H9 (cell line): ENCODE measurements around the gene ARL5A. TPM values are rescaled to one million over a fixed set of nuclear protein-coding genes. Genes with fewer than 3 reads are reported as not detected.

ENCODE experiments used
- DNase-seq: peaks from one replicate; pipeline ENCODE4 v3.0.0-alpha.2; 2017
- H2AFZ ChIP-seq: one replicate; pipeline ENCODE4 v1.6.1; 2013; ENCODE audit warnings: mild to moderate bottlenecking, low read length, control low read depth, moderate library complexity
- H2AK5ac ChIP-seq: 2 replicates; pipeline ENCODE4 v1.6.1; 2013; ENCODE audit warnings: low read length, control low read depth, mixed read lengths; ENCODE audit not compliant: insufficient read length
- H2BK120ac ChIP-seq: one replicate; pipeline ENCODE4 v1.6.1; 2013; ENCODE audit warnings: low read depth, mild to moderate bottlenecking, low read length, control low read depth, inconsistent platforms; ENCODE audit not compliant: poor library complexity, severe bottlenecking
- H2BK12ac ChIP-seq: 2 replicates; pipeline ENCODE4 v1.6.1; 2013; ENCODE audit warnings: low read length, control low read depth, mixed read lengths, low read depth; ENCODE audit not compliant: insufficient read length
- H2BK15ac ChIP-seq: 2 replicates; pipeline ENCODE4 v1.6.1; 2013; ENCODE audit warnings: low read depth, low read length, control low read depth
- H2BK20ac ChIP-seq: one replicate; pipeline ENCODE4 v1.6.1; 2013; ENCODE audit warnings: low read depth, mild to moderate bottlenecking, low read length, control low read depth, inconsistent platforms; ENCODE audit not compliant: poor library complexity, severe bottlenecking
- H2BK5ac ChIP-seq: 2 replicates; pipeline ENCODE4 v1.6.1; 2013; ENCODE audit warnings: low read length, control low read depth, mixed read lengths; ENCODE audit not compliant: insufficient read length
- H3K14ac ChIP-seq: 2 replicates; pipeline ENCODE4 v1.6.1; 2013; ENCODE audit warnings: low read length, control low read depth; ENCODE audit not compliant: insufficient read depth
- H3K18ac ChIP-seq: 2 replicates; pipeline ENCODE4 v1.6.1; 2013; ENCODE audit warnings: low read depth, mild to moderate bottlenecking, mixed read lengths, low read length, control low read depth; ENCODE audit not compliant: insufficient read length
- H3K23ac ChIP-seq: 2 replicates; pipeline ENCODE4 v1.6.1; 2013; ENCODE audit warnings: low read length, control low read depth, mixed read lengths, low read depth; ENCODE audit not compliant: insufficient read length
- H3K23me2 ChIP-seq: 2 replicates; pipeline ENCODE4 v1.6.1; 2013; ENCODE audit warnings: low read depth, mild to moderate bottlenecking, mixed read lengths, low read length, control low read depth; ENCODE audit not compliant: insufficient read length, poor library complexity, severe bottlenecking
- H3K27ac ChIP-seq: 2 replicates; pipeline ENCODE4 v1.5.1; 2013; ENCODE audit warnings: low read length, control low read depth, mixed read lengths, low read depth; ENCODE audit not compliant: insufficient read length
- H3K27me3 ChIP-seq: 2 replicates; pipeline ENCODE4 v1.6.1; 2013; ENCODE audit warnings: low read length, control low read depth, inconsistent platforms; ENCODE audit not compliant: insufficient read depth
- H3K4ac ChIP-seq: 2 replicates; pipeline ENCODE4 v1.6.1; 2013; ENCODE audit warnings: low read depth, mild to moderate bottlenecking, control low read depth, inconsistent platforms, low read length, moderate library complexity
- H3K4me1 ChIP-seq: 2 replicates; pipeline ENCODE4 v1.6.1; 2013; ENCODE audit warnings: low read length, control low read depth, inconsistent platforms; ENCODE audit not compliant: insufficient read depth
- H3K4me2 ChIP-seq: 2 replicates; pipeline ENCODE4 v1.6.1; 2013; ENCODE audit warnings: low read length, control low read depth, mixed read lengths; ENCODE audit not compliant: insufficient read length, insufficient read depth
- H3K56ac ChIP-seq: 2 replicates; pipeline ENCODE4 v1.6.1; 2013; ENCODE audit warnings: low read depth, mild to moderate bottlenecking, mixed read lengths, low read length, control low read depth; ENCODE audit not compliant: insufficient read length
- H3K79me1 ChIP-seq: 2 replicates; pipeline ENCODE4 v1.6.1; 2013; ENCODE audit warnings: low read depth, mild to moderate bottlenecking, moderate library complexity, low read length, control low read depth, inconsistent platforms; ENCODE audit not compliant: insufficient read depth, poor library complexity, severe bottlenecking
- H3K79me2 ChIP-seq: 2 replicates; pipeline ENCODE4 v1.6.1; 2013; ENCODE audit warnings: low read length, control low read depth, inconsistent platforms; ENCODE audit not compliant: insufficient read depth
- H3K9ac ChIP-seq: 2 replicates; pipeline ENCODE4 v1.6.1; 2013; ENCODE audit warnings: low read length, control low read depth, mixed read lengths; ENCODE audit not compliant: insufficient read length; ENCODE audit errors: extremely low read depth
- H3K9me3 ChIP-seq: one replicate; pipeline ENCODE4 v1.6.1; 2013; ENCODE audit warnings: low read depth, low read length, inconsistent platforms; ENCODE audit not compliant: control insufficient read depth
- H3T11ph ChIP-seq: one replicate; pipeline ENCODE4 v1.6.1; 2013; ENCODE audit warnings: mild to moderate bottlenecking, low read length, control low read depth, inconsistent platforms
- H4K20me1 ChIP-seq: one replicate; pipeline ENCODE4 v1.6.1; 2013; ENCODE audit not compliant: control insufficient read depth, insufficient read length, insufficient read depth
- H4K5ac ChIP-seq: 2 replicates; pipeline ENCODE4 v1.6.1; 2013; ENCODE audit warnings: low read depth, mild to moderate bottlenecking, mixed read lengths, low read length, control low read depth; ENCODE audit not compliant: insufficient read length
- H4K8ac ChIP-seq: replicated peaks from 2 replicates; pipeline ENCODE4 v1.6.1; 2013; ENCODE audit warnings: low read length, control low read depth, mixed read lengths, low read depth; ENCODE audit not compliant: insufficient read length
- H4K91ac ChIP-seq: 2 replicates; pipeline ENCODE4 v1.6.1; 2013; ENCODE audit warnings: low read depth, mild to moderate bottlenecking, moderate library complexity, mixed read lengths, low read length, control low read depth; ENCODE audit not compliant: insufficient read length
- H3K27ac Mint-ChIP-seq, 3 experiments: 2 replicates in 2 of 3; 3 replicates in 1 of 3; pipeline ENCODE4 v1.8.0; 2020 to 2021; ENCODE audit warnings: mixed read lengths in 3 of 3, mild to moderate bottlenecking in 1 of 3, moderate library complexity in 1 of 3
- H3K27me3 Mint-ChIP-seq: 2 replicates; pipeline ENCODE4 v1.8.0; 2021; ENCODE audit warnings: low read depth, mild to moderate bottlenecking, moderate library complexity, mixed read lengths
- H3K36me3 Mint-ChIP-seq, 3 experiments: 2 replicates in 2 of 3; 3 replicates in 1 of 3; pipeline ENCODE4 v1.8.0; 2020 to 2021; ENCODE audit warnings: low read depth in 3 of 3, mixed read lengths in 3 of 3; ENCODE audit not compliant: insufficient read depth in 1 of 3
- H3K4me1 Mint-ChIP-seq, 2 experiments: 2 replicates each; pipeline ENCODE4 v1.8.0; 2020; ENCODE audit warnings: mixed read lengths in 2 of 2
- H3K4me3 Mint-ChIP-seq, 2 experiments: 2 replicates in 1 of 2; 3 replicates in 1 of 2; pipeline ENCODE4 v1.8.0; 2020 to 2021; ENCODE audit warnings: mild to moderate bottlenecking in 2 of 2, mixed read lengths in 2 of 2, moderate library complexity in 1 of 2
- H3K9me3 Mint-ChIP-seq, 2 experiments: 2 replicates in 1 of 2; 3 replicates in 1 of 2; pipeline ENCODE4 v1.8.0; 2020; ENCODE audit warnings: mild to moderate bottlenecking in 2 of 2, mixed read lengths in 2 of 2, moderate library complexity in 1 of 2
- WGBS: extraction: QIAGEN DNeasy Blood & Tissue Kit; methylation state at CpG from one replicate; pipeline ENCODE4 v1.1.7; 2013; ENCODE audit warnings: missing lambda C conversion rate, low lambda C conversion rate, mixed read lengths; ENCODE audit not compliant: insufficient read length; ENCODE audit errors: extremely low coverage; 5-methylcytosine and 5-hydroxymethylcytosine counted together
- total RNA-seq: library from RNA; stranded (reverse); gene quantifications from 2 replicates; pipeline ENCODE4 v1.2.1, GENCODE V29; 2021
- TF ChIP-seq, protein P1 (sequence below): fragments of 200-600 bp; sonication (generic); conservative IDR thresholded peaks from 3 replicates; pipeline ENCODE4 v1.8.0; 2021; ENCODE audit warnings: antibody characterized with exemption, mild to moderate bottlenecking

ARL5A gene
- total RNA-seq, 1 experiment from 2014 or later = 66.7 TPM

DNA sequence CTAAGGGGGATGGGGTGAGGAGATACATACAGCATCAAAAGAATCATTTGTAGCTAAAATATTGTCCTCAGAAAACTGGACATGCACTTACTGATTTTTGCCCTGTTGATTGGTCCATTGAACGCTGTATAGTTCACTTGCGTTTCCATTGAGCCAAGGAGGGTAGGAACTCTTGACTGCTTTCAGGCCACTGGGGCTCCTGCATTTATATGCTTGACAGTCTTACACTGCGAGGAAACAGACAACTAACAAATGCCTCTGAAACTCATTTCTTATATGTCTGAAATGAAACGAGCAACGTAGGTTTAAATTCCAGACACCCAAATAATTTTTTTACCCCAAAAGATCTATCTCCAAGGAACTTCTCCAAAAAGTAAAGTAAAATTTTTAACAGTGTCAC is 42.1 kb downstream of the ARL5A start:
- H3K14ac ChIP-seq = no peak overlapping the region
- H3K27ac ChIP-seq = no peak overlapping the region
- H2AFZ ChIP-seq = no peak overlapping the region
- H2BK15ac ChIP-seq = no peak overlapping the region
- H3K23ac ChIP-seq = no peak overlapping the region
- H3K9me3 ChIP-seq = no peaks in the 10 kb centered on the region
- Mint-ChIP-seq H3K27ac (no peak overlapping the region; a peak in 1 of 7 replicates), H3K9me3 (no peaks in the 10 kb centered on the region), H3K4me3 (no peak overlapping the region), H3K4me1 (peaks cover 0 to 5% of the 10 kb centered on the region in 2 experiments; a peak in 3 of 4 replicates), H3K36me3 (peaks cover 2 to 8% (median 4%) of the 10 kb centered on the region in 3 experiments; a peak in 4 of 7 replicates), H3K27me3 (no peaks in the 10 kb centered on the region)
- H3K79me2 ChIP-seq = no peaks in the 10 kb centered on the region
- H2BK120ac ChIP-seq = no peak overlapping the region
- DNase-seq = no peak
- no peaks in the 10 kb centered on the region for H4K20me1 ChIP-seq
- no peak overlapping the region for H3K18ac ChIP-seq
- H3T11ph ChIP-seq = no peak overlapping the region
- H2BK12ac ChIP-seq = no peak overlapping the region
- no peak overlapping the region for H4K5ac ChIP-seq
- no peak overlapping the region for H2BK5ac ChIP-seq
- no CpG with 5 or more reads among the region's 5 CpGs for WGBS
- H4K8ac ChIP-seq = no peak overlapping the region
- H3K27me3 ChIP-seq = no peaks in the 10 kb centered on the region
- TF ChIP-seq, protein P1, sequence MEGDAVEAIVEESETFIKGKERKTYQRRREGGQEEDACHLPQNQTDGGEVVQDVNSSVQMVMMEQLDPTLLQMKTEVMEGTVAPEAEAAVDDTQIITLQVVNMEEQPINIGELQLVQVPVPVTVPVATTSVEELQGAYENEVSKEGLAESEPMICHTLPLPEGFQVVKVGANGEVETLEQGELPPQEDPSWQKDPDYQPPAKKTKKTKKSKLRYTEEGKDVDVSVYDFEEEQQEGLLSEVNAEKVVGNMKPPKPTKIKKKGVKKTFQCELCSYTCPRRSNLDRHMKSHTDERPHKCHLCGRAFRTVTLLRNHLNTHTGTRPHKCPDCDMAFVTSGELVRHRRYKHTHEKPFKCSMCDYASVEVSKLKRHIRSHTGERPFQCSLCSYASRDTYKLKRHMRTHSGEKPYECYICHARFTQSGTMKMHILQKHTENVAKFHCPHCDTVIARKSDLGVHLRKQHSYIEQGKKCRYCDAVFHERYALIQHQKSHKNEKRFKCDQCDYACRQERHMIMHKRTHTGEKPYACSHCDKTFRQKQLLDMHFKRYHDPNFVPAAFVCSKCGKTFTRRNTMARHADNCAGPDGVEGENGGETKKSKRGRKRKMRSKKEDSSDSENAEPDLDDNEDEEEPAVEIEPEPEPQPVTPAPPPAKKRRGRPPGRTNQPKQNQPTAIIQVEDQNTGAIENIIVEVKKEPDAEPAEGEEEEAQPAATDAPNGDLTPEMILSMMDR = no peak
- no peak overlapping the region for H3K4ac ChIP-seq
- H3K79me1 ChIP-seq = no peaks in the 10 kb centered on the region
- H4K91ac ChIP-seq = no peak overlapping the region
- no peak overlapping the region for H3K56ac ChIP-seq
- H3K23me2 ChIP-seq = no peaks in the 10 kb centered on the region
- no peak overlapping the region for H3K9ac ChIP-seq
- no peak overlapping the region for H2BK20ac ChIP-seq
- H3K4me2 ChIP-seq = no peak overlapping the region
- no peaks in the 10 kb centered on the region for H3K4me1 ChIP-seq
- no peak overlapping the region for H2AK5ac ChIP-seq
